Peyer's patch (tissue), 4 donors: ENCODE data around the gene MYBPC1.

Experiments
- CTCF ChIP-seq, 6 experiments: fragments of 450-650 bp in 4 of 6; fragments of 200-600 bp in 2 of 6; sonication (generic) in 1 of 6; IDR thresholded peaks; one replicate each; pipeline ENCODE4 v1.5.1; 2017 to 2019; ENCODE audit warnings: antibody characterized with exemption in 6 of 6, mild to moderate bottlenecking in 3 of 6, moderate library complexity in 1 of 6
- POLR2A ChIP-seq, 2 donors: fragments of 450-650 bp; IDR thresholded peaks; one replicate each; pipeline ENCODE4 v1.5.1; 2017; ENCODE audit warnings: antibody characterized with exemption in 2 of 2, mild to moderate bottlenecking in 2 of 2, moderate library complexity in 2 of 2

DNA sequence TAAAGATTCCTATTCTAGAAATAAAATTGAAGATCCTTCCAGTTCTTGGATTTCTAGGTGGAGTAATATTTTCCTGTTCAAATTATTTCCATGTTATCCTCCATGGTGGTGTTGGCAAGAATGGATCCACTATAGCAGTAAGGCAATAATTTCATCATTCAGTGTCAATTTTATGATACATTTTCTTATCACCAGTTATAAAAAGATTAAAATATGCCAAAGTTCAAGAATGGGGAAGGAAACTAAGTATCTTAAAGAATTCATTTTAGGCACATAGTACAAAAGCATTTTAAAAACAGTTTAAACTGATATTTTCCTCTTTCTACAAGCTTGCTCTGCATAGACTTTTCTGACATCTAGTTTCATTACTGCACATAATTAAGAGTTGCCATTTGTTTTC is 125.3 kb downstream of the MYBPC1 start:
- no peak for TF ChIP-seq CTCF (IDR thresholded peaks at IDR 0.05)
- TF ChIP-seq POLR2A (IDR thresholded peaks at IDR 0.05): no peak
